GM23248 (cell line): ENCODE data around the gene THEMIS2. TPM values are rescaled to one million over a fixed set of nuclear protein-coding genes. Genes with fewer than 3 reads are reported as not detected.

Experiments
- DNase-seq: peaks from one replicate; pipeline ENCODE4 v3.0.0-alpha.2; 2015
- H2AFZ ChIP-seq: fragments of 200-600 bp; sonication (generic); 2 replicates; pipeline ENCODE4 v1.6.1; 2016; ENCODE audit warnings: antibody characterized with exemption
- H3F3A ChIP-seq: fragments of 200-600 bp; sonication (generic); 2 replicates; pipeline ENCODE4 v1.6.1; 2016; ENCODE audit warnings: mild to moderate bottlenecking, antibody characterized with exemption, mixed run types; ENCODE audit not compliant: insufficient read depth
- H3K27ac ChIP-seq: fragments of 200-600 bp; sonication (generic); 2 replicates; pipeline ENCODE4 v1.5.1; 2016; ENCODE audit warnings: mild to moderate bottlenecking
- H3K27me3 ChIP-seq: fragments of 200-600 bp; sonication (generic); replicated peaks from 2 replicates; pipeline ENCODE4 v1.6.1; 2016; ENCODE audit warnings: mild to moderate bottlenecking; ENCODE audit not compliant: insufficient read depth
- H3K36me3 ChIP-seq: fragments of 200-600 bp; sonication (generic); 2 replicates; pipeline ENCODE4 v1.6.1; 2016; ENCODE audit warnings: low read depth, mild to moderate bottlenecking
- H3K4me1 ChIP-seq: fragments of 200-600 bp; sonication (generic); 2 replicates; pipeline ENCODE4 v1.6.1; 2016; ENCODE audit warnings: mild to moderate bottlenecking; ENCODE audit not compliant: insufficient read depth
- H3K4me2 ChIP-seq: fragments of 200-600 bp; sonication (generic); one replicate; pipeline ENCODE4 v1.6.1; 2016; ENCODE audit warnings: mild to moderate bottlenecking; ENCODE audit not compliant: unreplicated experiment
- H3K4me3 ChIP-seq: fragments of 200-600 bp; sonication (generic); 2 replicates; pipeline ENCODE4 v1.5.1; 2016; ENCODE audit warnings: mild to moderate bottlenecking
- H3K79me2 ChIP-seq: fragments of 200-600 bp; sonication (generic); 2 replicates; pipeline ENCODE4 v1.6.1; 2016; ENCODE audit warnings: mild to moderate bottlenecking; ENCODE audit not compliant: insufficient read depth
- H3K9ac ChIP-seq: fragments of 200-600 bp; sonication (generic); 2 replicates; pipeline ENCODE4 v1.6.1; 2016; ENCODE audit warnings: mild to moderate bottlenecking
- H3K9me2 ChIP-seq: fragments of 200-600 bp; sonication (generic); 2 replicates; pipeline ENCODE4 v1.6.1; 2016; ENCODE audit warnings: mixed run types, mild to moderate bottlenecking, moderate library complexity; ENCODE audit not compliant: insufficient read depth
- H3K9me3 ChIP-seq: fragments of 200-600 bp; sonication (generic); one replicate; pipeline ENCODE4 v1.6.1; 2017; ENCODE audit warnings: low read depth
- H4K20me1 ChIP-seq: fragments of 200-600 bp; sonication (generic); 2 replicates; pipeline ENCODE4 v1.6.0; 2016; ENCODE audit not compliant: insufficient read depth
- EZH2 ChIP-seq: fragments of 200-600 bp; sonication (generic); IDR thresholded peaks from 2 replicates; pipeline ENCODE4 v1.6.1; 2018; ENCODE audit warnings: antibody characterized with exemption, mild to moderate bottlenecking; ENCODE audit not compliant: insufficient read depth, poor library complexity, severe bottlenecking
- EZH2phosphoT487 ChIP-seq: fragments of 200-600 bp; sonication (generic); IDR thresholded peaks from 2 replicates; pipeline ENCODE4 v1.6.1; 2018; ENCODE audit warnings: antibody characterized with exemption, moderate library complexity, mild to moderate bottlenecking, low read depth; ENCODE audit not compliant: insufficient read depth
- WGBS, 2 experiments: methylation state at CpG; one replicate each; pipeline ENCODE4 v1.1.6; 2015 to 2017; ENCODE audit warnings: low lambda C conversion rate in 2 of 2, low coverage in 1 of 2; ENCODE audit errors: missing lambda C conversion rate in 2 of 2; 5-methylcytosine and 5-hydroxymethylcytosine counted together
- in situ Hi-C: fragments of 300-500 bp; cut with MboI; formaldehyde crosslinking; loops from 2 replicates; pipeline ENCODE4 v1.15.0; 2020
- polyA plus RNA-seq: library from polyadenylated mRNA; unstranded; fragments of >200 nt; fragmentation: Nextera tagmentation; extraction: Ambion mirVana; gene quantifications from 2 replicates; pipeline ENCODE4 v1.2.1, GENCODE V29; 2016
- total RNA-seq: library from RNA; depleted of rRNA; stranded (reverse); fragments of >200 nt; shearing (Covaris generic); gene quantifications from 2 replicates; pipeline ENCODE4 v1.2.3, GENCODE V29; 2014

THEMIS2 gene
- total and polyA plus RNA-seq, 2 experiments from 2014 or later: 4.4 to 4.5 TPM

GRCh38 chr1:27835046-27835445 lies 37.3 kb upstream of the THEMIS2 start:
- no peak for DNase-seq
- Histone ChIP-seq H3K79me2 (peaks cover 94% of the 10 kb centered on the region), H3K4me3 (no peak overlapping the region), H3K27me3 (no peaks in the 10 kb centered on the region), H4K20me1 (peaks cover 4% of the 10 kb centered on the region; the same call in 1 of the 2 replicates), H3K4me1 (peaks cover 24% of the 10 kb centered on the region), H3K4me2 (no peak overlapping the region), H3F3A (peaks cover 28% of the 10 kb centered on the region), H2AFZ (no peak overlapping the region), H3K9ac (no peak overlapping the region), H3K9me2 (no peaks in the 10 kb centered on the region), H3K27ac (no peak overlapping the region), H3K9me3 (no peaks in the 10 kb centered on the region), H3K36me3 (peaks cover 32% of the 10 kb centered on the region)
- in situ Hi-C loops: no loop called here
- TF ChIP-seq EZH2 (no peak), EZH2phosphoT487 (no peak)

GRCh38 chr1:27835501-27835900 lies 36.8 kb upstream of the THEMIS2 start:
- Histone ChIP-seq H3K9me2 (no peaks in the 10 kb centered on the region), H3K27me3 (no peaks in the 10 kb centered on the region), H3F3A (peaks cover 26% of the 10 kb centered on the region), H3K36me3 (peaks cover 36% of the 10 kb centered on the region), H3K27ac (no peak overlapping the region), H3K4me1 (peaks cover 24% of the 10 kb centered on the region), H4K20me1 (peaks cover 4% of the 10 kb centered on the region; the same call in 1 of the 2 replicates), H3K9ac (no peak overlapping the region), H3K79me2 (peaks cover 98% of the 10 kb centered on the region), H2AFZ (no peak overlapping the region), H3K4me3 (no peak overlapping the region), H3K4me2 (no peak overlapping the region), H3K9me3 (no peaks in the 10 kb centered on the region)
- TF ChIP-seq EZH2 (no peak), EZH2phosphoT487 (no peak)
- no peak for DNase-seq
- in situ Hi-C loops: no loop called here
- WGBS, 2 experiments: 90 to 100% methylated on average over 1 of the region's 1 CpG

- no peak overlapping the region for H2AFZ ChIP-seq
- H3K27me3 ChIP-seq: no peaks in the 10 kb centered on the region
- peaks cover 25% of the 10 kb centered on the region; the same call in 1 of the 2 replicates for H3K36me3 ChIP-seq
- WGBS, 2 experiments: 97 to 100% methylated on average over 7 of the region's 7 CpGs
- no peaks in the 10 kb centered on the region for H3K4me1 ChIP-seq
- no peaks in the 10 kb centered on the region for H3K9me2 ChIP-seq
- in situ Hi-C loops: no loop called here
- TF ChIP-seq EZH2: no peak
- TF ChIP-seq EZH2phosphoT487: no peak
- no peak overlapping the region for H3K27ac ChIP-seq
- no peak overlapping the region for H3K4me2 ChIP-seq
- H3K4me3 ChIP-seq: no peak overlapping the region
- H4K20me1 ChIP-seq: no peaks in the 10 kb centered on the region
- H3K79me2 ChIP-seq: no peaks in the 10 kb centered on the region
- no peak for DNase-seq
- H3K9me3 ChIP-seq: no peaks in the 10 kb centered on the region
- no peak overlapping the region for H3K9ac ChIP-seq
- 0 out of 2 replicates have a peak, but pooled peaks cover 12% of the 10 kb centered on the region for H3F3A ChIP-seq
These were observed 22.4 kb upstream of the THEMIS2 start for GRCh38 chr1:27849951-27850350.

- Histone ChIP-seq H3K4me3 (no peak overlapping the region), H3K36me3 (no peaks in the 10 kb centered on the region), H3K27me3 (no peaks in the 10 kb centered on the region), H3K27ac (no peak overlapping the region), H2AFZ (no peak overlapping the region), H3K4me2 (no peak overlapping the region), H3F3A (0 out of 2 replicates have a peak, but pooled peaks cover 12% of the 10 kb centered on the region), H3K9ac (no peak overlapping the region), H3K4me1 (no peaks in the 10 kb centered on the region), H4K20me1 (no peaks in the 10 kb centered on the region), H3K79me2 (no peaks in the 10 kb centered on the region), H3K9me2 (no peaks in the 10 kb centered on the region), H3K9me3 (no peaks in the 10 kb centered on the region)
- DNase-seq: no peak
- TF ChIP-seq EZH2 (no peak), EZH2phosphoT487 (no peak)
- in situ Hi-C loops: no loop called here
- 80 to 85% methylated on average over 6 of the region's 6 CpGs for WGBS, 2 experiments
These were observed 17.3 kb upstream of the THEMIS2 start for GRCh38 chr1:27855085-27855484.
